NCI-H82 (cell line): ENCODE results near the gene TRIO.

Experiments
- DNase-seq: peaks from one replicate; lab custom pipeline; 2025; lab: John Stamatoyannopoulos, UW

The TRIO gene

DNA sequence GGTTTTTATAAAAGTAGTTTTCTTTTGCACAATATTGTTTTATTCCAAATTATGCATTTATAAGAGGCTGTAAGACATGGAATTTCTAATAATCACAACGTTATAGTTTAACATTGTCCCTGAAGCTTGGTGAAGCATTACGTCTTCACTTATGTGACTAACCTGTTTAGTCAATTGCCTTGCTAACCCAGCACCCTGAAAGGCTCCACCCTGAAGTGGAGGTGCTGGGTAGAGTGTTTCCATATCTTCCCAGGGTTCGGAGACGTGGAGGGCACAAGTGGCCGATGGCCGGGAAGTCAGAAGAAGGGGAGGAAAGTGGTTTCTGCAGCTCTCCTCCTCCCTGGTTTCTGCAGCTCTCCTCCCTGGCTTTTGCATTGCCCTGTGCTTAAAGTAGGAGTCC lies 83.4 kb downstream of the TRIO start:
- no peak for DNase-seq

DNA sequence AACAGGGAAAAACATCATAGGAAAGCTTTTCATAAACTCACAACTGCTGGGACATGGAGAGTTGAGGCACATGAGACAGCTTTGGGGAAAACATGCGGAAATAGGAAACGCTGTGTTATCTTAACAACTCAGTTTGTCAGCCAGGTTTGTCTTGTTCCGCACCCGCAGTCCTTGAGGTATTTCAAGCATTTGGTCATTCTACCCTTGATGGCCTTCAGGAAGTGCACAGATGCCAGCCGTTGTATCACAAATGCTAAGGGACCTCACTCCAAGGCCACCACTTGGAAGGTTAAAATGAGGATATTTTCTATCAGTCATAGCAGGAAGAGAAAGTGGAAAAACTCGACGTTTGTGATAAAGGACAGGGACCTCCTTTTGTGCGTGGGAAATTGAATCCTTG lies 83.8 kb downstream of the TRIO start:
- no peak for DNase-seq

DNA sequence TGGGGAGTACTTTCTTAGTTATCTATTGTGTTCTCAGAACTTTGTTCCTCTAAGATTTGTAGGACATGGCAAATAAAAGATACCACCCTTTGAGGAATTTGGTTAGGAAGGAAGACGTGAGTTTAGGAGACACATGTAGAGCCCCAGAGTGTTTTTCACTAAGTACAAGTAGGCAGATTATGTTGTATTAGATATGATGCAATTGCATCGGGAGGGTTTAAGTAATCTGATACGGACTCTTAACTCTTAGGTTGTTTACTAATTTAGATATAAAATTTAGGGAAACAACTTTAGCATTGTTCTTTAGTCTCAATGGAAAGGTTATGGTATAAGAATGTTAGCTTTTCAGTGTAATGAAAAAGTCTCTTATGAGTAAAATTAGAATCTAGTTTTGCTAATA lies 84.4 kb downstream of the TRIO start:
- DNase-seq, result peak; percentile 17

DNA sequence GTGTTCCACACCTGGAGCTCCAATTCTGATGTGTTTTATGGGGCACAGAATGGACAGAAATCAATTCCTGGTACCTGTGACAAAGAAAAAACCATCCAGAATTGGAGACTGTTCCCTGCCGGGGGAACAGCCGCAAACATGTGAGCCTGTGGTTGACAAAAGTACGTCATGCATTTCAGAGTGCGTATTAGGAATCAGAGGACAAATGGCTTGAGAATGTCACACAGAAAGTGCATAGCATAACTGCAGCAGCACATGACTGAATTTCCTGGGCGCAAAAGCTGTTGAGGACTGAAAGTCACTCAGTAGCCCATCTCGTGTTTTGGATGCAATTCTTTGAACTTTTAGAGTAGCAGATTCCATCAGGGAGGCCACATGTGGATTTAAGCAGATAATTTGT lies 85.1 kb downstream of the TRIO start:
- no peak for DNase-seq

DNA sequence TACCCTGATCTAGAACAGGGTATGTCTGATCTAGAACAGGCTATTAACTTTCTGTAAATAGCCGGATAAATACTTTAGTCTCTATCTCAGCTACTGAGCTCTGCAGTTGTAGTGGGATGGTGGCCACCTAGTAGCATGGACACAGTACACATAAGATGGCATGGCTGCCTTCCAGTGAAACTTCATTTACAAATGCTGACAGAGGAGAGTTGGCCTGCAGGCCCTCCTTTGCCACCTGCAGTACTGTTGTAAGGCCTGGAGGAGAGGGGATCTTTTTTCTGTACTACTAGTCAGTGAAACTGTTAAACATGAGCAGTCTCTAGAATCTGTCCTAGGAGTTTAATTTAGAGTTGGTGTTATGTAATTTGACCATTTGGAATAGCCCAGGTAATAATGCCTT lies 86.0 kb downstream of the TRIO start:
- no peak for DNase-seq

DNA sequence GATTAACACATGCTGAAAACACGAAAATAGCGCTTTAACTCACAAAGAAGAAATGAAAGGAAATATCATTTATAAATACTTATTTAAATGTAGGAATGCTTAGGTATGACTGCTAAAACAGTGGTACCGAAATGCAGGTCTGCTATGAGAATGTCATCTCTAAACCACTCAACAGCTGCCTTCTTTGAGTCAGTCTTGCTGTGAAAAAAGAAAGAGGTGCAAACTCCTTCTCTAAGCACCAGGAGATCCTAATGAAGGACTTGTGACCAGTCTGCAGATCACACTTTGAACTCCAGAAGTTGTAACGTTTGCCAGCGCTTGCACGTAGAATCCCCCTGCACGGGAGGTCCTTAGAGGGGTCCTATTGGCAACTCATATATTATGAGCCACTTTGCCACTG lies 86.6 kb downstream of the TRIO start:
- DNase-seq, result no peak

DNA sequence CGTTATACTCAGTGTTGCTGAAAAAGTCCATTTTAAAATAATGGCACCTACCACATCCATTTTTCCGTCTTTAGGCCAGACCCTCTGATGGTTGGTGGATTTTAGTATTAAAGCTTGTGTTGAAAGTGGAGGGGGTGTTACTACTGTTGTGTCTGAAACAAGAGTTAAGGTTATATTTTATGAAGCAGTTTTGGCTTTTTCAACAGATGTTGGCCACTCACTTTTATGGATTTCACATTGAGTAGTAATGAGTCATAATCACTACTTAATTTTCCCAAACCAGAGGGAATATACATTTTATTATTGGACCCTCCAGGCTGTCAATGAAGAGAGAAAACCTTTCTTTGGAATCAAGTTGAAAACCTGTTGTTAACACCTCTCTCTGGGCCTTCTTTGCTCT lies 88.0 kb downstream of the TRIO start:
- no peak for DNase-seq

DNA sequence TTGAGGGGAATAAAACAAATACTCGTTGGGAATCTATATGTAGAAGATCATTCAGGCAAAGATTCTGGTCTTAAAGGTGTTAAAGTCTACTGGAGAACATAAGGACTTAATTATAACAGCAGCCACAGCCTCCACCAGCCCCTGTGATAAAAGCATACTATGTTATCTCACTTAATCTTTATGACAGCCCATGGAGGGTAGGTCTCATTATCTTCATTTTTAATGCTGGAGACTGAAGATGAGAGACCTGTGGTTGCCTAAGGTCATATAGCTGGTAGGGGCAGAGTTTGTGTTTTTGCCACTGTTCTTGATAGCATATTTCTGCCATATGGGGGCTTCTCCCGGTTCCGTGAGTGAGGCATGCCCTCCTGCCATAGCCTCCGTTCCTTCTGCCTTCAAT lies 88.7 kb downstream of the TRIO start:
- no peak for DNase-seq

DNA sequence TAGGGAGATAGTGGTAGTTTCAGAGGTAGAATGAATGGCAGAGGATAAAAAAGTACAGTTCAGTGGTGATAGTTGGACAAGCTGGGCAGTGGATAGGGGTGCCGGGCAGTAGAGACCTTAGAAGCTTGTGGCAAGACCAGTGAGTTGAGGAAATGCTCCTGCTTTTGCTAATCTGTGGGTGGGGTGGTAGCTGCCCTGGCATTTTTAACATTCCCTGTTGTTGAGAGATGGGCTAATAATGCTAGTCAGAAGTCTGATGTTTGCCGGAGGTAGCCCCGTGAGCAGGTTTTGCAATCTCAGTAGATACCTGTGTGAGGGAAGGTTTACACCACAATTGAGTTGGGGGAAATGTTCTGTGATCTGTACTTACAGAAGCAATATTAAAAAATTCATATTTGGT lies 91.1 kb downstream of the TRIO start:
- DNase-seq, result no peak

DNA sequence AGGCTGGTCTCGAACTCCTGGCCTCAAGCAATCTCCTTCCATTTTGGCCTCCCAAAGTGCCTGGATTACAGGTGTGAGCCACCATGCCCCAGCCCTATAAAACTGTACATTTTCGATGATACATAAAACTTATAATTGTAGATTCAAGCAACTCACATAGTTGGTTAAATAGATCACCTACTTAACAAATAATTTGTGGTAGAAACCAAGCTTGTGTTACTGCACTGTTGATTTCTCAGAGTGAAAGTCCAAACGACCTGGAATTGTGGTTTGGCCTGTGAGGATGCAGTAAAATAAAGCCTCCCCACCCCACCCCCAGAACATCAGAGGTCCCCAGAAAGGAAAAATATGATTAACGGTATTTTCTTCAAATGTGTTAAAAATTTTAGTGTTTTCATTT lies 92.7 kb downstream of the TRIO start:
- DNase-seq, result no peak

DNA sequence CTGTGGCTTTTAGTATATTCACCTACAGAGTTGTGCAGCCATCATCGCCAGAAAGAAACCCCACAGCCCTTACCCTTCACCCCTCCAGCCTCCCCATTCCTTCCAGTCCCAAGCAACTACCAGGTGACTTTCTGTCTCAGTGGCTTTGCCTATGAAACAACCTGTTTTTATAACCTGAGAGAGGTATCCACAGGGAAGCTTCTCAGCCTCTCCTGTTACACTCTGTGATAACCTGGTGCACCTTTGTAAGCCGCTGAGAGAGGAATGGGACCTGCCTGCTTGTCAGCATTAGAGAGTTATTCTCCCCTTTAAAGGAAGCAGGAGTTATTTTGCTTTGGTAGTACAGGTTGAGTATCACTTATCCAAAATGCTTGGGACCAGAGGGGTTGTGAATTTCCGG lies 93.6 kb downstream of the TRIO start:
- DNase-seq, result no peak

DNA sequence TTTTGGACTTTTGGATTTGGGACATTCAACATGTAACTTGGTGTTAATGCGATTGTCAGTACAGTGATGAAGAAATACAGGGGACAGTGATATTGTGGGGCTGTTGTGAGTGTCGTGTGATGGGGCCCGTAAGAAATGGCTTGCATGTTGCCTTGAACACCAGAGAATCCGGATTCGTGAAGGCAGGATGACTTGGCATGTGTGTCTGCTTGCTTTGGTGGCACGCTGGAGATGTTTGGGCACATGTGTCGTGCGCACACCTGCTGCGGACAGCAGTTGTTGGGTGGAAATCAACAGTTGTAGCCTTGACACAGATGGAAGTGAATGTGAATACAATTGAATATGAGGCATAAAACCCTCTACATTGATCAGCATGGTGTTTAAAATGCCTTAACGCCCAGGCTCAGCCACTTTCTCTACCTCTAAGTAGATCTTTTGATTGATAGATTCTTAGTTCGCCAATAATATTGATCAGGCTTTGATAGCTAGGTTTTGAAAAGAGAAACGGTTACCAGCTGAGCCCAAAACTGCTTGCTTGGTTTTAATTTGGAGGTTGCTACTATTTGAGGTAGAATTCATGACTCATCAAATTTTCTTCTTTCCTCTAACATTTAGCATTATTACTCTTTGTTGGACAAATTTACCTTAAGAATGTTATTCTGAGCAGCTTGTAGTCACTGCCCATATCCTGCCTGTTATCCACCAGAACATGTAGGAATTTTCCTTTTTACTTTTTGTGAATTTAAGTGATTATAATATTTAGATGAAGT lies 94.4 kb downstream of the TRIO start:
- no peak for DNase-seq

DNA sequence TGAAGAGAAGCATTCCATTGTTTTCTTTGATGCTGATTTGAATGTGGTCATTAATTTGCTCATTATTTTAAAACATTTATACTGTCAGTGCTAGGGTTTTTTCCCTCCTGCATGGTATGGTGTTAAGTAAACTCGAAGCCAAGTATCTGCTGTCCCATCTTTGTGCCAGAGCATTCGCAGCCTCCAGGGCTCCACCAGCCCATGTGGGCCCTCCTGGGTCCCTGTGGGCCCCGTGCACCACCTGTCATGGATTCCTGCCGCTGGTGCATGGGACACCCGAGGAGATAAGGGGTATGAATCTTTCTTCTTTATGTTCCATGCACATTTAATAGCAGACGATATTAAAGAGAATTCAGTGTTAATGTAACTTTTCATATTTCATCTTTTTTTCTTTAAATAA lies 95.1 kb downstream of the TRIO start:
- DNase-seq, result no peak

DNA sequence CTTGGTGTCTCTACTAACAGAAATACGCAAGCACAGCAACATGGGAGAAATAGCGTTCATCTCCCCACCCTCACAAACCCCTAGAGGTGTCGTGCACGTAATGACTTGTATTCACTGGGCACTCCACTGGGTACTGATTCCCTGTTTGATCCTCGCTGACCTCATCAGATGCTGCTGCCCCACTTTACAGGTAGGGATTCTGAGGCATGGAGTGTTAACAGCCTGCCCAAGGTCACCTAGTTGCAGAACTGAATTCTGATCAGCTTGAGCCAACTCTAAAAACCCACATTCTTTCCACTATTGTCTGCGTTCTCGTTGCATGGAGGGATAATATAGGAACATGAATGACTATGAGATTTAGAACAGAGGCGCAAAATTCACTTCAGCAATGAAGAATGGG lies 96.3 kb downstream of the TRIO start:
- no peak for DNase-seq

DNA sequence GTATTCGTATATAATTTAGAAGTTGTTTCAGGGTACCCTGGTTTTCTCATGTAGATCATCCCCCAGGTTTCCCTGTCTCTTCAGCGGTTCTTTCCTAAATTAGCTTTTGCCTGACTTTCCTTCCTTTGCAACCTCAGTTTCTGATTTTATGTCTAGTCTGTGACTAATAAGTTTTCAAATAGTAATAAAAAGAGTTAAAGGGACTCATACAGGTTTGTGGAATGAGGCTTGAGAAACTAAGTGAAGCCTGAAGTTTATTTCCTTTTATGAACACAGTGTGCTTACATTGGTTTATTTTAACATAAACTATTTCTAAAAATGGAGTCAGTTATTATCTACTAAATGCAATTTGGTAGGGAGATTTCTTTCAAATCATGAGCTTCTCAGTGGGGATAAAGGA lies 96.8 kb downstream of the TRIO start:
- DNase-seq, result no peak

DNA sequence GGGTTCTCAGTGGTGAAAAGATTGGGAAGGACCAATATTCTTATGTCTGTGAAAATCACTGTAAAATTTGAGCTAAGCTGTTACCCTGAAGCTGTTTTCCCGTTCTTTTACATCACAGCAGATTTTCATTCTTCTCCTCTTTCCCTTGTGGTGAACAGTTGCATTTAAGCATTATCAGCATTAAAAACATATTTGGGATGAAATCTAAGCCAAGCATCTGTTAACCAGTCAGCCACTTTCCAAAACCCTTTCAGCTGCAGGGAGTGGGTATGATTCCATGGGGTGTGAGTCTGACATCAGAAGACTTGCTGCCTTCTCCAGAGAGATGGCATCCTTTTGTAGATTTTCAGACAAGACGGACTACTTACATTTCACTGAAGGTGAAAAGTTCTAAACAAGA lies 97.2 kb downstream of the TRIO start:
- DNase-seq, result peak; percentile 16

DNA sequence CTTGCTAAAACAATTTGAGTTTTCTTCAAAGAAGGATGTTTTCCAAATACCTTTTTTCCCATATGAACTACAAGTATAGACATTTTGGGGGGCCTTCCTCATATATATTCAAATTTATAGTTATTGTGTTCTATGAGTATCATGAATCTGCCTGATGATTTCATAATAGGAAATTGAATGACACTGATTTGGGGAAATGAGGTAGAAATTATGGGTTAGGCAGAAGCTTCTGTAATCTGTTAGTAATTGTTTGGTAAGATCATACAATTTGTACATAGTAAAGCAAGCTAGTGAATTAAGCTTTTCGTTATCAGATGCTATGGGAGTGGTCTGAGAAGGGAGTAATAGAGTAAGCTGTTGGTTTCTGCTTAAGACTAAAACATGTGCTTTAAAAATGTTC lies 98.0 kb downstream of the TRIO start:
- peak; percentile 33 for DNase-seq

DNA sequence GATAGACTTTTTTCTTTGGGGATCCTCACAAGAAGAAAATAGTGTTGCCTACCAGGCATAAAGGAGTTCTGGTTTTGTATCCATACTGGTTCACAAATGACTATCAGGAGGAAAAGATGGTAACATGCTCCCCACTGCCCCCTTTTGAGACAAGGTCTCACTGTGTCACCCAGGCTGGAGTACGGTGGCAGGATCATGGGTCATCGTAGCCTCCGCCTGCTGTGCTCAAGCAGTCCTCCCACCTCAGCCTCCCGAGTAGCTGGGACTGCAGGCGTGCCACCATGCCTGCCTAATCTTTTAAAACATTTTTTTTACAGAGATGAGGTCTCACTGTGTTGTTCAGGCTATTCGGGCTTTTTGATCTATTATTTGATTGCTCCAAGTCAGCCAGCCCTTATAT lies 99.3 kb downstream of the TRIO start:
- DNase-seq, result no peak

DNA sequence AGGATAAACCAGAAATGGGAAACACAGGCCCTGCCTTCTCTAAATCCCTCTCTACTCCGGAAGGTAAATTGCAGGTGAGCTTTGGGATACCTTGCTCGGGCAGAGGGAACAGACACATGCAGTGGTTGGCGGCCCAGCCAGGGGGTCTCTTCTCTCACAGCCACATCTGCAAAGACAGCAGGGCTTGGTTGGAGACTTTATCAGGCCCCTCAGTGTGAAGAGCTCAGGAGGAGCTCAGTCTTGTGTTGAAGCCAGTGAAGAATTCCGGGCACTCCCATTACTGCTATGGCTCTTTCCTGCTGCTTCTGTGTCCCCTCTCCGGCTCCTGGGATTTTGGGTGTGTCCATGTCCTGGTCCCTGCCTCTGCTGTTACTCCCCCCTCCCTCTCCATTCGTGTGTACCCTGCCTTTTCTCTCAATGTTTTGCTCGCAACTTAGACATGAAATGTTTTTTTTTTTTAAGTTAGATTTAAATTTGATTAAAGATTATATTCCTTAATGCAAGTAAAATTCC lies 99.8 kb downstream of the TRIO start:
- peak; percentile 4 for DNase-seq

DNA sequence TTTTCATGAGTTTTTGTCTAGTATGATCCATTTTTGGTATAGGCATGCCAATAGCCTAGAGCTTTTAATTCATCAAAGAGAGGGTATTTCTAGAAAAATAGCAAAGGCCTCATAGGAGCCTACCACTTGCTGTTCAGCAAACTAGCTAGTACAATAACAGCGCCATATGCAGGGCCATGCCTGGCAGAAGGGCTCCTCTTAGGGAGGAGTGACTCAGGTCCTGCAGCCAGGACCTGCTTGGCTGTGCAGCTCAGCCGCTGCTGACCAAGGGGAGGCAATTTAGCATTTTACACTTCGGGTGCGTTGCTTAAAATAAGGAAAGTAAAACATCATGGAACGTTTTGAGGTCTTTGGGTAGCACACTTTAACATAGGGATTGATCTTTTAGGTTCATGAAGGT lies 100.6 kb downstream of the TRIO start:
- peak; percentile 30 for DNase-seq

DNA sequence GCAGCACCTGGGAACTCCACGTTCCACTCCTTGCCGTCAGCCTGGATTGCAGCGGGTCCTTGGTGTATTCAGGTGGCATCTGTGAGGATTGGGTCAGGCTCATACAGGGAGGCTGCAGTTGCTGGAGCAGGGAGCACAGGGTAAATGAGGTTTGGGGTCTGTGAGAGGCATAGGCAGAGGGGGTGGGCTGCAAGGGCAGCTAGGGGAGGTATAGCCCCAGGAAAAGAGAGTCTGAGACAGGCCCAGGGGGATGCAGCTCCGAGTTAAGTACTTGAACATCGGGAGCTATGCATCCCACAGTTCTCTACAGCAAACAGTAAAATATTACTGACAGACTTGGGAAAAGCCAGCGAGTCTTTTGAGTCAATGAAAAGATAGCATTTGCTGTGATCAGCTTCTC lies 101.6 kb downstream of the TRIO start:
- no peak for DNase-seq

DNA sequence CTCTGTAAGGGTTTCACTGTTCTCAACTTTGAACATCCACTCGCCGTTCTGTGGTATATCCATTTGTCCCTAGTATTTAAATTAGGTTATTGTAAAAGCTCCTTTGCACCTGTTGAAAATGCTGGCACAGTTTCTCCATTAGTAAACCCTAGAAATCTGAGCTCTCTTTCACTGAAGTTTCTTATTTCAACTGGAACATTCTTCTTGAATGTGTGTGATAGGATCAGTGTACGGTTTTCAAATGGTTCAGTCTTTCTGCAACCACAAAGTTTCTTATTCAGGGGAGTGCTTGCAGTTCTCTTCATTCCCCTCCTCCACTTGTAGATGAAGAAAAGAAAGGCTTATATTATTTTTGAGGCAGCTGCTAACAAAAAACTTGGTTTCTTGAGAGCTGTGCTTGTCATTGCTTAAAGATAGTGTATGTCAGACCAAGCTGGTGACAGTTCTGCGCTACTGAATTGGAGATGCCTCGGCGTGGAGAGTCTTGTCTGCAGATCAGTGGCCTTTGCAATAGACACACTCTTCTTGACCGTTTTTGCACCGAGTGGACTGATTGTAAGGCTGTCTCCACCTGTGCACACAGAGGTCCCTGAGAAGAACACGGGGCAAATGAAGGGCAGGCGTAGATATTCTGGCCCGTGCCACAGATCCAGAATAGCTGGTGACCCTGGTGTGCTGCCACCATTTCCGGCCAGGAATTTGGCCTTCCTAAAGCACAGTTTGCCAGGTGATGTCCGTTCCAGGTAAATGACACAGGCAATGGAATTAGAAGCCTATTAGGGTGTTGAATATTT lies 102.2 kb downstream of the TRIO start:
- no peak for DNase-seq

DNA sequence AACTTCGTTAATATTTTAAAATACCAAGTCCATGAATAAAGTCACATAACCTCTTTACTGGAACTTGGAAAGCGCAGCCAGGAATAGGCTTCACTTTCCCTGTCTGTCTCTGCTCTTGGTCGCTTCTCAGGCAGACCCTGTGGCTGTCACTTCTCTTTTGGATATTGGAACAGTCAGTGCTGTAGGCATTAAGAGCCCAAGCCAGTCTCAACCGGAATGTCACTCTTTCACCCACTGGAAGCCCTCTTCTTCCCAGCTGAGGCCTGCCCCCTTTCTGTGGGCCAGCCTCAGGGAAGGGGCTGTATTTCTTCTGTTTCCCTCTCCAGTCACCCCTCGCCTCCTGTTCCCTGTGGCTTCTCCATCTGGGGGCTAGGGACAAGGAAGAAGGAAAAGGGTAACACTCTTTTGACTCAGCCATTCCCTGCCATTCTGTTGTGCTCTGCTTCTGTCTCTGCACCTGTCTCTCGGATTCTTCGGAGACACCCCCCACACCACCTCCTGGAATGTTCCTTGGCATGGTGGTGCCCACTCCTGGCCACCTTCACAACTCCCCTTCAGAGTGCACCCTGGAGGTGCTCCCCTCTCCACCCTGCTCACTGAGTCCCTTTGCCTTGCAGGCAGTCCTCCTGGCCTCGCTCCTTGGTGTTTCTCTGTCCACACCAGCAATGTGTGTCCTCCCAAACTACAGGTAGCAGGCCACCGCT lies 103.4 kb downstream of the TRIO start:
- DNase-seq, result peak; percentile 25
